GM12891 (cell line): ENCODE results near the gene PTPRF.
"Not testable (repeated sequence)": the region's sequence is repeated elsewhere in the genome, so short reads cannot be mapped to it uniquely, and the experiment has no call there.

Experiments
- DNase-seq: peaks from one replicate; pipeline ENCODE4 v3.0.0; 2011; ENCODE audit warnings: low spot score; ENCODE audit not compliant: insufficient read length
- FAIRE-seq: peaks from 2 replicates; lab custom pipeline; 2011; peaks lifted over from hg19 to GRCh38; lab: Jason Lieb, UNC
- PAX5 ChIP-seq: IDR thresholded peaks from 2 replicates; pipeline ENCODE4 v1.6.1; 2011; ENCODE audit warnings: low read length, moderate library complexity, mild to moderate bottlenecking; ENCODE audit not compliant: insufficient read depth, severe bottlenecking
- POLR2A ChIP-seq: IDR thresholded peaks from 2 replicates; pipeline ENCODE4 v1.6.1; 2011; ENCODE audit warnings: low read depth, low read length, control low read depth
- POLR2AphosphoS5 ChIP-seq: IDR thresholded peaks from 2 replicates; pipeline ENCODE4 v1.6.1; 2011; ENCODE audit warnings: low read depth, low read length, control low read depth
- POU2F2 ChIP-seq: IDR thresholded peaks from 2 replicates; pipeline ENCODE4 v1.6.1; 2011; ENCODE audit warnings: low read depth, mild to moderate bottlenecking, control low read depth, low read length, moderate library complexity
- SPI1 ChIP-seq: IDR thresholded peaks from 2 replicates; pipeline ENCODE4 v1.6.1; 2011; ENCODE audit warnings: low read depth, low read length, control low read depth
- TAF1 ChIP-seq: IDR thresholded peaks from 2 replicates; pipeline ENCODE4 v1.6.1; 2011; ENCODE audit warnings: low read depth, low read length, control low read depth

The PTPRF gene

GRCh38 chr1:43545339-43545694 lies 14.6 kb downstream of the PTPRF start:
- TF ChIP-seq TAF1, result no peak
- TF ChIP-seq SPI1, result no peak
- no peak for TF ChIP-seq PAX5
- TF ChIP-seq POU2F2, result no peak
- TF ChIP-seq POLR2A, result no peak
- TF ChIP-seq POLR2AphosphoS5, result no peak
- DNase-seq, result no peak
- FAIRE-seq, result no peak

GRCh38 chr1:43545695-43546387 lies 15.2 kb downstream of the PTPRF start:
- no peak for DNase-seq
- no peak for FAIRE-seq
- TF ChIP-seq TAF1 (no peak), POLR2A (no peak), PAX5 (no peak), POU2F2 (no peak), POLR2AphosphoS5 (no peak), SPI1 (no peak)

GRCh38 chr1:43546388-43547100 lies 15.9 kb downstream of the PTPRF start:
- DNase-seq (no peak), FAIRE-seq (no peak)
- TF ChIP-seq TAF1 (no peak), PAX5 (no peak), POLR2AphosphoS5 (no peak), POLR2A (no peak), SPI1 (no peak), POU2F2 (no peak)

GRCh38 chr1:43547538-43548072 lies 16.9 kb downstream of the PTPRF start:
- no peak for DNase-seq
- TF ChIP-seq POLR2AphosphoS5, result no peak
- TF ChIP-seq POU2F2, result no peak
- TF ChIP-seq PAX5, result no peak
- TF ChIP-seq POLR2A, result no peak
- TF ChIP-seq SPI1, result no peak
- no peak for TF ChIP-seq TAF1
- no peak for FAIRE-seq

- no peak for TF ChIP-seq POLR2AphosphoS5
- TF ChIP-seq POLR2A, result no peak
- no peak for TF ChIP-seq TAF1
- TF ChIP-seq SPI1, result no peak
- TF ChIP-seq POU2F2, result no peak
- TF ChIP-seq PAX5, result no peak
- DNase-seq (no peak), FAIRE-seq (no peak)
Measured at GRCh38 chr1:43548285-43549271, 17.9 kb downstream of the PTPRF start.

- FAIRE-seq, DNase-seq: not testable (repeated sequence)
Measured at GRCh38 chr1:43549394-43549793, 18.7 kb downstream of the PTPRF start.

GRCh38 chr1:43549921-43550597 lies 19.4 kb downstream of the PTPRF start:
- TF ChIP-seq SPI1 (no peak), POU2F2 (no peak), POLR2A (no peak), POLR2AphosphoS5 (no peak), PAX5 (no peak), TAF1 (no peak)
- FAIRE-seq (no peak), DNase-seq (peak; percentile 60)

- no peak for DNase-seq
- peak; percentile 16 for FAIRE-seq
- TF ChIP-seq SPI1, result no peak
- no peak for TF ChIP-seq POLR2AphosphoS5
- no peak for TF ChIP-seq PAX5
- no peak for TF ChIP-seq TAF1
- TF ChIP-seq POLR2A, result no peak
- TF ChIP-seq POU2F2, result no peak
Measured at GRCh38 chr1:43550598-43551246, 20.0 kb downstream of the PTPRF start.
